K562 treated with DMSO at 1 percent for 4 hours (cell line): Measurements from ENCODE around the gene KCNK5. TPM values are rescaled to one million over a fixed set of nuclear protein-coding genes. Genes with fewer than 3 reads are reported as not detected.

Experiments used
- total RNA-seq: library from RNA; unstranded; fragments of 300-600 nt; gene quantifications from 2 replicates; pipeline ENCODE4 v1.2.3, GENCODE V29; 2022; ENCODE audit not compliant: insufficient read depth

KCNK5 gene
- 11.6 and 18.5 TPM in 2 replicates for total RNA-seq

GRCh38 chr6:39228992-39229767 is at the start of gene KCNK5:
Gene KCNK5 (minus strand): TSS chr6:39229475. CDS start chr6:39229111, 364 bp downstream.

Other genes starting within 250 kb of the KCNK5 start
- gene GLP1R, start 180.7 kb downstream of the KCNK5 start, total RNA-seq = not detected in 2 replicates
- 4.5 and 6.8 TPM in 2 replicates for gene SAYSD1, start 114.3 kb downstream of the KCNK5 start, total RNA-seq
- gene KCNK17, start 84.9 kb upstream of the KCNK5 start, total RNA-seq = not detected in 2 replicates
- not detected in 2 replicates for gene KCNK16, start 93.2 kb upstream of the KCNK5 start, total RNA-seq